ENCODE data around the gene NRXN3.

Gene NRXN3

GRCh38 chr14:79475887-79476532 lies 1305.8 kb downstream of the NRXN3 start:
- Mint-ChIP-seq H3K9me3 (no peaks in the 10 kb centered on the region), H3K4me1 (ENCODE audit: low read depth) (no peaks in the 10 kb centered on the region), H3K27me3 (ENCODE audit: low read depth) (no peaks in the 10 kb centered on the region), H3K27ac (no peak overlapping the region), H3K36me3 (ENCODE audit: low read depth) (no peaks in the 10 kb centered on the region), H3K4me3 (no peak overlapping the region)
- no peak for DNase-seq (ENCODE audit: low spot score)

- H3K27me3 Mint-ChIP-seq (ENCODE audit: low read depth), result no peaks in the 10 kb centered on the region
- DNase-seq (ENCODE audit: low spot score), result no peak
- no peaks in the 10 kb centered on the region for H3K9me3 Mint-ChIP-seq
- no peak overlapping the region for H3K27ac Mint-ChIP-seq
- H3K4me3 Mint-ChIP-seq, result no peak overlapping the region
- no peaks in the 10 kb centered on the region for H3K36me3 Mint-ChIP-seq (ENCODE audit: low read depth)
- H3K4me1 Mint-ChIP-seq (ENCODE audit: low read depth), result no peaks in the 10 kb centered on the region
Observed at GRCh38 chr14:79476552-79476951, 1306.4 kb downstream of the NRXN3 start.

- Mint-ChIP-seq H3K9me3 (no peaks in the 10 kb centered on the region), H3K4me1 (ENCODE audit: low read depth) (no peaks in the 10 kb centered on the region), H3K36me3 (ENCODE audit: low read depth) (no peaks in the 10 kb centered on the region), H3K4me3 (no peak overlapping the region), H3K27me3 (ENCODE audit: low read depth) (no peaks in the 10 kb centered on the region), H3K27ac (no peak overlapping the region)
- DNase-seq (ENCODE audit: low spot score), result no peak
Observed at GRCh38 chr14:79480212-79480611, 1310.0 kb downstream of the NRXN3 start.

- Mint-ChIP-seq H3K36me3 (ENCODE audit: low read depth) (no peaks in the 10 kb centered on the region), H3K9me3 (peaks cover 2% of the 10 kb centered on the region), H3K27me3 (ENCODE audit: low read depth) (no peaks in the 10 kb centered on the region), H3K4me1 (ENCODE audit: low read depth) (no peaks in the 10 kb centered on the region), H3K27ac (no peak overlapping the region), H3K4me3 (no peak overlapping the region)
- DNase-seq (ENCODE audit: low spot score), result no peak
Observed at GRCh38 chr14:79482825-79483224, 1312.7 kb downstream of the NRXN3 start.

- no peak for DNase-seq (ENCODE audit: low spot score)
- Mint-ChIP-seq H3K4me1 (ENCODE audit: low read depth) (no peaks in the 10 kb centered on the region), H3K27me3 (ENCODE audit: low read depth) (no peaks in the 10 kb centered on the region), H3K36me3 (ENCODE audit: low read depth) (no peaks in the 10 kb centered on the region), H3K4me3 (no peak overlapping the region), H3K9me3 (peaks cover 10% of the 10 kb centered on the region), H3K27ac (no peak overlapping the region)
Observed at GRCh38 chr14:79483477-79484388, 1313.6 kb downstream of the NRXN3 start.

GRCh38 chr14:79487632-79488031 lies 1317.5 kb downstream of the NRXN3 start:
- H3K4me1 Mint-ChIP-seq (ENCODE audit: low read depth), result no peaks in the 10 kb centered on the region
- H3K36me3 Mint-ChIP-seq (ENCODE audit: low read depth), result no peaks in the 10 kb centered on the region
- H3K4me3 Mint-ChIP-seq, result no peak overlapping the region
- DNase-seq (ENCODE audit: low spot score), result no peak
- no peaks in the 10 kb centered on the region for H3K27me3 Mint-ChIP-seq (ENCODE audit: low read depth)
- no peak overlapping the region for H3K27ac Mint-ChIP-seq
- peaks cover 14% of the 10 kb centered on the region for H3K9me3 Mint-ChIP-seq

DNA sequence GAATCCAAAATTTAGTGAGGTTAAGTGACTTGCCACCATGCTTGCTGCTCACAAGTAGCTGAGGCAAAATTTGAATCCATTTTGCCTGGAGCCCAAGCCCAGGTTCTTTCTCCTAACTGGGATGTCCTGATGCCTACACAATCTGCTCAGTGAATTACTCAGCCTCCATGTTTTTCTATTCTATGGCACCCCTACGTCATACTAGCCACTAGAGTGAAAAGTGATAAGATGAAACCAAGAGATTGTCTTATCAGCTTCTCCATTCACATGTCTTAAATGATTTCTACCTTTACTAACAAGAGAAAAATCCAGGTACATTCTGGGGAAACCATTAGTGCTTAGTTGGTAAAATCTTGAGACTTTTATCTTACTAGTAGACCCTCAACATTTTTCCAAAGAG lies 1321.0 kb downstream of the NRXN3 start:
- no peaks in the 10 kb centered on the region for H3K4me1 Mint-ChIP-seq (ENCODE audit: low read depth)
- H3K27ac Mint-ChIP-seq, result no peak overlapping the region
- peaks cover 14% of the 10 kb centered on the region for H3K9me3 Mint-ChIP-seq

GRCh38 chr14:79493081-79493645 lies 1323.0 kb downstream of the NRXN3 start:
- no peak overlapping the region for H3K4me3 Mint-ChIP-seq
- peaks cover 8% of the 10 kb centered on the region for H3K9me3 Mint-ChIP-seq
- no peaks in the 10 kb centered on the region for H3K36me3 Mint-ChIP-seq (ENCODE audit: low read depth)
- no peak overlapping the region for H3K27ac Mint-ChIP-seq
- no peaks in the 10 kb centered on the region for H3K4me1 Mint-ChIP-seq (ENCODE audit: low read depth)
- DNase-seq (ENCODE audit: low spot score), result no peak
- H3K27me3 Mint-ChIP-seq (ENCODE audit: low read depth), result no peaks in the 10 kb centered on the region

More for the DNA sequence above, 1321.0 kb downstream of the NRXN3 start:
- no peak overlapping the region for H3K4me3 Mint-ChIP-seq
- no peaks in the 10 kb centered on the region for H3K27me3 Mint-ChIP-seq (ENCODE audit: low read depth)
- no peak for DNase-seq (ENCODE audit: low spot score)
- H3K36me3 Mint-ChIP-seq (ENCODE audit: low read depth), result no peaks in the 10 kb centered on the region

GRCh38 chr14:79496701-79497100 lies 1326.5 kb downstream of the NRXN3 start:
- H3K4me3 Mint-ChIP-seq, result no peak overlapping the region

GRCh38 chr14:79500489-79500888 lies 1330.3 kb downstream of the NRXN3 start:
- Mint-ChIP-seq H3K9me3 (no peaks in the 10 kb centered on the region), H3K27ac (no peak overlapping the region), H3K4me3 (no peak overlapping the region), H3K4me1 (ENCODE audit: low read depth) (no peaks in the 10 kb centered on the region), H3K36me3 (ENCODE audit: low read depth) (no peaks in the 10 kb centered on the region), H3K27me3 (ENCODE audit: low read depth) (no peaks in the 10 kb centered on the region)
- DNase-seq (ENCODE audit: low spot score), result no peak

More at GRCh38 chr14:79496701-79497100, 1326.5 kb downstream of the NRXN3 start:
- Mint-ChIP-seq H3K27ac (no peak overlapping the region), H3K9me3 (no peaks in the 10 kb centered on the region), H3K4me1 (ENCODE audit: low read depth) (no peaks in the 10 kb centered on the region), H3K36me3 (ENCODE audit: low read depth) (no peaks in the 10 kb centered on the region), H3K27me3 (ENCODE audit: low read depth) (no peaks in the 10 kb centered on the region)
- DNase-seq (ENCODE audit: low spot score), result no peak

GRCh38 chr14:79502136-79502750 lies 1332.1 kb downstream of the NRXN3 start:
- Mint-ChIP-seq H3K27ac (no peak overlapping the region), H3K27me3 (ENCODE audit: low read depth) (no peaks in the 10 kb centered on the region), H3K9me3 (no peaks in the 10 kb centered on the region), H3K4me1 (ENCODE audit: low read depth) (no peaks in the 10 kb centered on the region), H3K4me3 (no peak overlapping the region), H3K36me3 (ENCODE audit: low read depth) (no peaks in the 10 kb centered on the region)
- DNase-seq (ENCODE audit: low spot score), result no peak

GRCh38 chr14:79502751-79503148 lies 1332.6 kb downstream of the NRXN3 start:
- no peaks in the 10 kb centered on the region for H3K36me3 Mint-ChIP-seq (ENCODE audit: low read depth)
- H3K27me3 Mint-ChIP-seq (ENCODE audit: low read depth), result no peaks in the 10 kb centered on the region
- no peak overlapping the region for H3K27ac Mint-ChIP-seq
- no peaks in the 10 kb centered on the region for H3K9me3 Mint-ChIP-seq
- H3K4me1 Mint-ChIP-seq (ENCODE audit: low read depth), result no peaks in the 10 kb centered on the region
- H3K4me3 Mint-ChIP-seq, result no peak overlapping the region
- no peak for DNase-seq (ENCODE audit: low spot score)

- Mint-ChIP-seq H3K4me1 (ENCODE audit: low read depth) (no peaks in the 10 kb centered on the region), H3K27me3 (ENCODE audit: low read depth) (no peaks in the 10 kb centered on the region)
- no peak for DNase-seq (ENCODE audit: low spot score)
Observed at GRCh38 chr14:79510659-79511058, 1340.5 kb downstream of the NRXN3 start.

DNA sequence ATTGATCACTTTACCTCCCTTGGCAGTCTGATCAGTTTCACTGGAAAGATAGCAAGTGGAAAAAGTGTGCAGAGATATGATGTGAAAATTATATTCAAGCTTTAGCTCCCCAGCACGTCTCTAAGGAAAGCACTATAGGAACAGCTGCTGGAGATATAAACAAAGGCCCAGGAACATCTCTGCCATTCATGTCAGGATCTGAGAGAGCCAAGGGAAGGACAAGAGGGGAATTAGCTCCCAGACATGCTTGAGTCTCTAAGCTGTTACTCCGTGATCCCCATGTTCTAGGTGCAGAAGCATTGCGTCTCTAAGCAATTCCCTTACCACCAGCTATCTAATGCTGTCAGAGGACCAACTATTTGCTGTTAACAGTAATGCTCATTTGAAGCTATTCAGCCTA lies 1341.0 kb downstream of the NRXN3 start:
- H3K4me3 Mint-ChIP-seq, result no peak overlapping the region
- H3K27ac Mint-ChIP-seq, result no peak overlapping the region
- H3K36me3 Mint-ChIP-seq (ENCODE audit: low read depth), result no peaks in the 10 kb centered on the region
- H3K27me3 Mint-ChIP-seq (ENCODE audit: low read depth), result no peaks in the 10 kb centered on the region
- DNase-seq (ENCODE audit: low spot score), result no peak
- no peaks in the 10 kb centered on the region for H3K4me1 Mint-ChIP-seq (ENCODE audit: low read depth)
- H3K9me3 Mint-ChIP-seq, result peaks cover 3% of the 10 kb centered on the region

More at GRCh38 chr14:79510659-79511058, 1340.5 kb downstream of the NRXN3 start:
- no peak overlapping the region for H3K27ac Mint-ChIP-seq
- no peaks in the 10 kb centered on the region for H3K36me3 Mint-ChIP-seq (ENCODE audit: low read depth)
- H3K9me3 Mint-ChIP-seq, result peaks cover 3% of the 10 kb centered on the region
- no peak overlapping the region for H3K4me3 Mint-ChIP-seq
